ENCODE data around the gene ZFR. TPM values are rescaled to one million over a fixed set of nuclear protein-coding genes. Genes with fewer than 3 reads are reported as not detected.

The ZFR gene
- total and polyA plus RNA-seq, 2 experiments from 2014 or later: 59.1 to 93.3 TPM

DNA sequence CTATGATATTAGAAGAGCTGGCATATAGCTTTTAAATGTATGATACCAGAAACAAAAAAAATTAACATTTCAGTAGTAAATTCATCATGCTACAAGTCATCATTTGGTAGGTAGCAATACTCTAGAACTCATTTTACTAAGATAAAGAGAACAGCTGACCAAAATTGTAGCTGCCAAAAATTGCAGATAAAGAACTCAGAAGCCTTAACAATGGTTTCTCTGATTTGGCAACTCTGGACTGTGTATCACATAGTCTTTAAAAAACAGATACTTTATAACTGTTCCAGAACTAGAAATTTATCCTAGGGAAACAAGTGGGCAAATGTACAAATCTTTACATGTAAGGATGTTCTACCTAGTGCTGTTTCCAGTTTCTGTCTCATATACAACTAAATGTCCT is 33.9 kb downstream of the ZFR start:
- Histone ChIP-seq H3K36me3 (replicated peaks; ENCODE audit: insufficient read depth, low read depth) (no peaks in the 10 kb centered on the region), H3K4me2 (no peak overlapping the region), H3K27me3 (no peaks in the 10 kb centered on the region), H3K4me3 (no peak overlapping the region), H4K20me1 (ENCODE audit: insufficient read depth, poor library complexity, severe bottlenecking) (no peaks in the 10 kb centered on the region), H3K9me2 (replicated peaks; ENCODE audit: insufficient read depth) (no peaks in the 10 kb centered on the region), H3K9me3 (ENCODE audit: low read depth) (no peaks in the 10 kb centered on the region), H2AFZ (no peak overlapping the region), H3K27ac (no peak overlapping the region), H3K79me2 (peaks cover 87% of the 10 kb centered on the region), H3K4me1 (ENCODE audit: insufficient read depth) (no peaks in the 10 kb centered on the region)
- DNase-seq (ENCODE audit: low spot score): no peak
- TF ChIP-seq EZH2phosphoT487 (IDR thresholded peaks at IDR 0.05; ENCODE audit: low read depth, severe bottlenecking, unreplicated experiment): no peak

DNA sequence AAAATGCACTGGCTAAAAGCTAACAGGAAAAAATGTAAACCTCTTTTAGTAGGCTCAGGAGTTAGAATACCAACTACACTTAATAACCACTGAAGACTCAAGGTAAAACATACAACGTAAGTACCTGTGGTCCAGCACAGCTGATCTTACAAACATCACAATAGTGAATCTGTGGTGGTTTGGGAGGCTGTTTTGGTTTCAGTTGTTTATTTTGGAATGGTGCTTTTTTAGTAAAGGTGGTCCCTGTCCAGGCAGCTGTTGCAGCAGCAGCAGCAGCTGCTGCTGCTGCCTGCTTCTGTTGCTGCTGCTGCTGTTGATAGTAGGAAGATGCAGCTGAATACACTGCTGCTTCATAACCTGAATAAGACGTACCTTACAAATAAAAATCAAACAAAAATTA is 37.9 kb downstream of the ZFR start:
- H3K4me1 ChIP-seq (ENCODE audit: insufficient read depth): no peaks in the 10 kb centered on the region
- DNase-seq (ENCODE audit: low spot score): no peak
- H2AFZ ChIP-seq: no peak overlapping the region
- H4K20me1 ChIP-seq (ENCODE audit: insufficient read depth, poor library complexity, severe bottlenecking): no peaks in the 10 kb centered on the region
- peaks cover 50% of the 10 kb centered on the region for H3K79me2 ChIP-seq
- no peak overlapping the region for H3K4me3 ChIP-seq
- TF ChIP-seq EZH2 (IDR thresholded peaks at IDR 0.05; ENCODE audit: borderline replicate concordance) (no peak), CTCF (IDR thresholded peaks at IDR 0.05; ENCODE audit: poor library complexity) (no peak), EZH2phosphoT487 (IDR thresholded peaks at IDR 0.05; ENCODE audit: low read depth, severe bottlenecking, unreplicated experiment) (no peak)
- no peak overlapping the region for H3K4me2 ChIP-seq
- H3K27me3 ChIP-seq: no peaks in the 10 kb centered on the region
- 100% methylated on average over 2 of the region's 2 CpGs for WGBS (ENCODE audit: low lambda C conversion rate, missing lambda C conversion rate)
- no peaks in the 10 kb centered on the region for H3K9me2 ChIP-seq (replicated peaks; ENCODE audit: insufficient read depth)
- H3K27ac ChIP-seq: no peak overlapping the region
- no peaks in the 10 kb centered on the region for H3K9me3 ChIP-seq (ENCODE audit: low read depth)
- no peaks in the 10 kb centered on the region for H3K36me3 ChIP-seq (replicated peaks; ENCODE audit: insufficient read depth, low read depth)

GRCh38 chr5:32405507-32405906 is 39.0 kb downstream of the ZFR start:
- DNase-seq (ENCODE audit: low spot score): no peak
- no peaks in the 10 kb centered on the region for H3K9me2 ChIP-seq (replicated peaks; ENCODE audit: insufficient read depth)
- no peaks in the 10 kb centered on the region for H3K4me1 ChIP-seq (ENCODE audit: insufficient read depth)
- H3K9me3 ChIP-seq (ENCODE audit: low read depth): no peaks in the 10 kb centered on the region
- no peak overlapping the region for H3K27ac ChIP-seq
- no peaks in the 10 kb centered on the region for H4K20me1 ChIP-seq (ENCODE audit: insufficient read depth, poor library complexity, severe bottlenecking)
- TF ChIP-seq EZH2phosphoT487 (IDR thresholded peaks at IDR 0.05; ENCODE audit: low read depth, severe bottlenecking, unreplicated experiment) (no peak), EZH2 (IDR thresholded peaks at IDR 0.05; ENCODE audit: borderline replicate concordance) (no peak), CTCF (IDR thresholded peaks at IDR 0.05; ENCODE audit: poor library complexity) (no peak)
- H3K36me3 ChIP-seq (replicated peaks; ENCODE audit: insufficient read depth, low read depth): no peaks in the 10 kb centered on the region
- 97% methylated on average over 5 of the region's 5 CpGs for WGBS (ENCODE audit: low lambda C conversion rate, missing lambda C conversion rate)
- no peak overlapping the region for H2AFZ ChIP-seq
- no peak overlapping the region for H3K4me3 ChIP-seq
- no peak overlapping the region for H3K4me2 ChIP-seq
- H3K27me3 ChIP-seq: no peaks in the 10 kb centered on the region
- peaks cover 43% of the 10 kb centered on the region for H3K79me2 ChIP-seq

DNA sequence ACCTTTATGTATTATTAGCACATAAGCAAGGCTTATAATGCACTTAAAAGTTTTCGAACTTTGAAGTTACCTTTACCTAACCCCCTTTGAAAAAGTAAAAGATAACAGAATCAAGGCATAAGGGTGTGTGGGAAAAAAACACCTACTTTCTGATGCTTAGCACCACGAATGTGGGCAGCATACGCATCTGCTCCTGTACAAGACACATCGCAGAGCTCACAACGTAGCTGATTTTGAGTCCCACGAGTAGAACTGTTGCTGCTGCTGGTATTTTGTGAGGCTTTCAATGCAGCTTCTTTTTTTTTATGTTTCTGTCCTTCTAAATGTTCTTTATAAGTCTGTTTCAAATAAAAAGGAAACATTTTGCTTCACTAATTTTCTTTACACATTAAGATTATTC is 40.8 kb downstream of the ZFR start:
- no peaks in the 10 kb centered on the region for H4K20me1 ChIP-seq (ENCODE audit: insufficient read depth, poor library complexity, severe bottlenecking)
- H3K36me3 ChIP-seq (replicated peaks; ENCODE audit: insufficient read depth, low read depth): no peaks in the 10 kb centered on the region
- H3K9me3 ChIP-seq (ENCODE audit: low read depth): no peaks in the 10 kb centered on the region
- WGBS (ENCODE audit: low lambda C conversion rate, missing lambda C conversion rate): 96% methylated on average over 6 of the region's 6 CpGs
- H3K4me2 ChIP-seq: no peak overlapping the region
- no peaks in the 10 kb centered on the region for H3K9me2 ChIP-seq (replicated peaks; ENCODE audit: insufficient read depth)
- H3K4me1 ChIP-seq (ENCODE audit: insufficient read depth): no peaks in the 10 kb centered on the region
- no peak overlapping the region for H2AFZ ChIP-seq
- no peaks in the 10 kb centered on the region for H3K27me3 ChIP-seq
- H3K27ac ChIP-seq: no peak overlapping the region
- no peak for DNase-seq (ENCODE audit: low spot score)
- TF ChIP-seq EZH2phosphoT487 (IDR thresholded peaks at IDR 0.05; ENCODE audit: low read depth, severe bottlenecking, unreplicated experiment): no peak
- TF ChIP-seq CTCF (IDR thresholded peaks at IDR 0.05; ENCODE audit: poor library complexity): no peak
- TF ChIP-seq EZH2 (IDR thresholded peaks at IDR 0.05; ENCODE audit: borderline replicate concordance): no peak
- H3K79me2 ChIP-seq: peaks cover 28% of the 10 kb centered on the region
- no peak overlapping the region for H3K4me3 ChIP-seq
